CD14-positive monocyte (primary cell): ENCODE results near the gene CGN. TPM values are rescaled to one million over a fixed set of nuclear protein-coding genes. Genes with fewer than 3 reads are reported as not detected.

Experiments
- DNase-seq, 3 donors: peaks; one replicate each; pipeline ENCODE4 v3.0.0-alpha.2; 2011 to 2022
- H2AFZ ChIP-seq: 2 replicates; pipeline ENCODE4 v1.6.0; 2012; ENCODE audit warnings: mild to moderate bottlenecking, low read depth, low read length, inconsistent platforms; ENCODE audit not compliant: insufficient read depth, poor library complexity, severe bottlenecking
- H3K27ac ChIP-seq, 2 donors: 1 replicate in 1 of 2; 2 replicates in 1 of 2; pipeline ENCODE4 v1.5.1; 2012 to 2013; ENCODE audit warnings: low read length in 2 of 2, control low read depth in 1 of 2, inconsistent platforms in 1 of 2, low read depth in 1 of 2, mild to moderate bottlenecking in 1 of 2
- H3K27me3 ChIP-seq, 2 donors: one replicate each; pipeline versions ENCODE4 v1.6.0 to v1.6.1; 2011 to 2013; ENCODE audit warnings: low read length in 2 of 2; ENCODE audit not compliant: control insufficient read depth in 2 of 2, insufficient read depth in 2 of 2
- H3K36me3 ChIP-seq, 2 donors: replicated peaks in 1 of 2; 1 replicate in 1 of 2; 2 replicates in 1 of 2; pipeline versions ENCODE4 v1.5.1 to v1.6.1; 2012 to 2013; ENCODE audit warnings: low read length in 2 of 2, control low read depth in 1 of 2, inconsistent platforms in 1 of 2, mild to moderate bottlenecking in 1 of 2; ENCODE audit not compliant: insufficient read depth in 2 of 2, control insufficient read depth in 1 of 2
- H3K4me1 ChIP-seq, 2 donors: 1 replicate in 1 of 2; 2 replicates in 1 of 2; pipeline versions ENCODE4 v1.5.1 to v1.6.1; 2012 to 2013; ENCODE audit warnings: low read length in 2 of 2, control low read depth in 1 of 2, inconsistent platforms in 1 of 2, mild to moderate bottlenecking in 1 of 2, moderate library complexity in 1 of 2; ENCODE audit not compliant: insufficient read depth in 2 of 2, control insufficient read depth in 1 of 2
- H3K4me2 ChIP-seq: replicated peaks from 2 replicates; pipeline ENCODE3; 2012; ENCODE audit warnings: low read length, moderate library complexity, mild to moderate bottlenecking; ENCODE audit not compliant: poor library complexity, severe bottlenecking; ENCODE audit errors: extremely low read depth
- H3K4me3 ChIP-seq, 3 experiments: fragments of 200-600 bp in 1 of 3; sonication (generic) in 1 of 3; replicated peaks in 1 of 3; 1 replicate in 2 of 3; 2 replicates in 1 of 3; pipeline ENCODE4 v1.5.1; 2011 to 2013; ENCODE audit warnings: low read length in 3 of 3, mild to moderate bottlenecking in 3 of 3, control low read depth in 2 of 3, low read depth in 2 of 3, inconsistent platforms in 1 of 3, moderate library complexity in 1 of 3
- H3K79me2 ChIP-seq: 2 replicates; pipeline ENCODE4 v1.6.0; 2012; ENCODE audit warnings: mild to moderate bottlenecking, control low read depth, inconsistent platforms, low read length, moderate library complexity; ENCODE audit not compliant: insufficient read depth
- H3K9ac ChIP-seq: 2 replicates; pipeline ENCODE4 v1.6.0; 2017; ENCODE audit warnings: low read length, mild to moderate bottlenecking; ENCODE audit not compliant: insufficient read depth, poor library complexity, severe bottlenecking
- H3K9me3 ChIP-seq, 2 donors: replicated peaks in 1 of 2; 1 replicate in 1 of 2; 2 replicates in 1 of 2; pipeline versions ENCODE4 v1.5.1 to v1.6.1; 2012 to 2013; ENCODE audit warnings: low read length in 2 of 2, control low read depth in 1 of 2; ENCODE audit not compliant: control insufficient read depth in 1 of 2, insufficient read depth in 1 of 2
- H4K20me1 ChIP-seq: 2 replicates; pipeline ENCODE4 v1.6.0; 2012; ENCODE audit warnings: mild to moderate bottlenecking, low read length, control low read depth, moderate library complexity; ENCODE audit not compliant: insufficient read depth
- H3K27ac Mint-ChIP-seq, 7 donors: one replicate each; pipeline ENCODE4 v1.8.0; 2020; ENCODE audit warnings: mild to moderate bottlenecking in 7 of 7, mixed read lengths in 7 of 7, moderate library complexity in 6 of 7, inconsistent platforms in 2 of 7
- H3K27me3 Mint-ChIP-seq, 3 donors: one replicate each; pipeline ENCODE4 v1.8.0; 2021 to 2022; ENCODE audit warnings: low read depth in 3 of 3, mild to moderate bottlenecking in 3 of 3, mixed read lengths in 3 of 3, moderate library complexity in 3 of 3, inconsistent platforms in 1 of 3
- H3K36me3 Mint-ChIP-seq, 2 donors: one replicate each; pipeline ENCODE4 v1.8.0; 2020; ENCODE audit warnings: mixed read lengths in 2 of 2, inconsistent platforms in 1 of 2, mild to moderate bottlenecking in 1 of 2
- H3K4me1 Mint-ChIP-seq: one replicate; pipeline ENCODE4 v1.8.0; 2020; ENCODE audit warnings: mild to moderate bottlenecking, mixed read lengths
- H3K4me3 Mint-ChIP-seq, 2 donors: one replicate each; pipeline ENCODE4 v1.8.0; 2020; ENCODE audit warnings: mild to moderate bottlenecking in 2 of 2, mixed read lengths in 2 of 2, moderate library complexity in 1 of 2
- H3K9me3 Mint-ChIP-seq, 7 donors: one replicate each; pipeline ENCODE4 v1.8.0; 2020 to 2022; ENCODE audit warnings: mixed read lengths in 7 of 7, mild to moderate bottlenecking in 6 of 7, moderate library complexity in 6 of 7, inconsistent platforms in 2 of 7
- CTCF ChIP-seq: fragments of 200-600 bp; IDR thresholded peaks from one replicate; pipeline ENCODE4 v1.8.0; 2022; ENCODE audit warnings: antibody characterized with exemption, mild to moderate bottlenecking
- WGBS: methylation state at CpG from one replicate; pipeline ENCODE4 v1.1.5; 2013; ENCODE audit warnings: missing lambda C conversion rate; ENCODE audit not compliant: insufficient coverage; 5-methylcytosine and 5-hydroxymethylcytosine counted together
- intact Hi-C, 2 donors: fragments of 100-400 bp; cut with micrococcal nuclease; formaldehyde crosslinking; loops; one replicate each; pipeline versions ENCODE4 v1.15.0 to v1.15.1; 2023
- polyA plus RNA-seq, 3 donors: library from polyadenylated mRNA; depleted of rRNA in 1 of 3; unstranded in 2 of 3; stranded (reverse) in 1 of 3; fragments of 300-500 nt in 2 of 3; fragments of >200 nt in 1 of 3; fragmentation: Illumina TruSeq in 2 of 3; gene quantifications; 1 replicate in 2 of 3; 2 replicates in 1 of 3; pipeline ENCODE4 v1.2.3, GENCODE V29; 2012 to 2021

Gene CGN
- polyA plus RNA-seq, 3 donors: not detected

- H3K36me3 Mint-ChIP-seq: no peaks in the 10 kb centered on the region
- intact Hi-C loops: no loop called here
- H3K27ac Mint-ChIP-seq: no peak overlapping the region
Observed at GRCh38 chr1:151476083-151476482, 35.1 kb upstream of the CGN start.

GRCh38 chr1:151477066-151477465 is 34.1 kb upstream of the CGN start:
- no peak overlapping the region for H3K27ac Mint-ChIP-seq
- intact Hi-C loops: no loop called here

More at GRCh38 chr1:151476083-151476482, 35.1 kb upstream of the CGN start:
- Mint-ChIP-seq H3K4me1 (peaks cover 11% of the 10 kb centered on the region), H3K27me3 (peaks cover 0 to 7% (median 6%) of the 10 kb centered on the region in 3 donors), H3K4me3 (no peak overlapping the region), H3K9me3 (peaks cover 0 to 4% (median 0%) of the 10 kb centered on the region in 7 donors)
- Histone ChIP-seq H3K9me3 (no peaks in the 10 kb centered on the region), H3K4me1 (peaks cover 3 to 9% of the 10 kb centered on the region in 2 donors), H3K4me3 (no peak overlapping the region), H3K27me3 (no peaks in the 10 kb centered on the region), H3K79me2 (no peaks in the 10 kb centered on the region), H3K27ac (no peak overlapping the region), H3K9ac (no peak overlapping the region), H3K4me2 (no peak overlapping the region), H2AFZ (no peak overlapping the region), H4K20me1 (no peaks in the 10 kb centered on the region), H3K36me3 (no peaks in the 10 kb centered on the region)
- TF ChIP-seq CTCF: no peak
- no CpG with 5 or more reads among the region's 6 CpGs for WGBS
- no peak for DNase-seq

More at GRCh38 chr1:151477066-151477465, 34.1 kb upstream of the CGN start:
- no peak for DNase-seq
- Histone ChIP-seq H4K20me1 (no peaks in the 10 kb centered on the region), H3K27me3 (no peaks in the 10 kb centered on the region), H2AFZ (no peak overlapping the region), H3K4me1 (peaks cover 3 to 9% of the 10 kb centered on the region in 2 donors), H3K4me2 (no peak overlapping the region), H3K36me3 (no peaks in the 10 kb centered on the region), H3K79me2 (no peaks in the 10 kb centered on the region), H3K9ac (no peak overlapping the region), H3K4me3 (no peak overlapping the region), H3K9me3 (peaks cover 3 to 8% of the 10 kb centered on the region in 2 donors), H3K27ac (no peak overlapping the region)
- Mint-ChIP-seq H3K4me1 (peaks cover 11% of the 10 kb centered on the region), H3K4me3 (no peak overlapping the region), H3K9me3 (peaks cover 0 to 13% (median 8%) of the 10 kb centered on the region in 7 donors), H3K36me3 (no peaks in the 10 kb centered on the region), H3K27me3 (peaks cover 0 to 7% (median 6%) of the 10 kb centered on the region in 3 donors)
- no CpG with 5 or more reads among the region's 3 CpGs for WGBS
- TF ChIP-seq CTCF: no peak
